Neural cell (in vitro differentiated cells): Measurements from ENCODE around the gene LIMS2. TPM values are rescaled to one million over a fixed set of nuclear protein-coding genes. Genes with fewer than 3 reads are reported as not detected.

Experiments used
- H2AFZ ChIP-seq: fragments of 200-600, 300-800 bp; sonication (generic), shearing (Covaris generic); 2 replicates; pipeline ENCODE4 v1.6.0; 2014; ENCODE audit warnings: low read depth, mild to moderate bottlenecking, antibody characterized with exemption, low read length, moderate library complexity
- H3F3A ChIP-seq: fragments of 200-600 bp; shearing (Covaris generic); 2 replicates; pipeline ENCODE4 v1.6.1; 2016; ENCODE audit warnings: mild to moderate bottlenecking, moderate library complexity, mixed read lengths, antibody characterized with exemption, low read length; ENCODE audit not compliant: insufficient read depth, poor library complexity, severe bottlenecking
- H3K27ac ChIP-seq: fragments of 200-600, 300-800 bp; sonication (generic), shearing (Covaris generic); 2 replicates; pipeline ENCODE4 v1.5.1; 2014; ENCODE audit warnings: mild to moderate bottlenecking, low read length, moderate library complexity
- H3K27me3 ChIP-seq: fragments of 300-800, 200-600 bp; sonication (generic), shearing (Covaris generic); 2 replicates; pipeline ENCODE4 v1.6.0; 2014; ENCODE audit warnings: mild to moderate bottlenecking, low read depth, low read length, moderate library complexity; ENCODE audit not compliant: insufficient read depth
- H3K36me3 ChIP-seq: fragments of 300-800, 200-600 bp; sonication (generic), shearing (Covaris generic); 2 replicates; pipeline ENCODE4 v1.5.1; 2014; ENCODE audit warnings: mild to moderate bottlenecking, antibody characterized with exemption, low read length, moderate library complexity; ENCODE audit not compliant: insufficient read depth
- H3K4me2 ChIP-seq: fragments of 300-800, 200-600 bp; sonication (generic), shearing (Covaris generic); 2 replicates; pipeline ENCODE4 v1.6.0; 2014; ENCODE audit warnings: mild to moderate bottlenecking, low read length
- H3K4me3 ChIP-seq: fragments of 300-800, 200-600 bp; sonication (generic), shearing (Covaris generic); 2 replicates; pipeline ENCODE4 v1.5.1; 2014; ENCODE audit warnings: mild to moderate bottlenecking, low read length, moderate library complexity
- H3K79me2 ChIP-seq: fragments of 200-600 bp; shearing (Covaris generic); replicated peaks from 2 replicates; pipeline ENCODE4 v1.6.0; 2014; ENCODE audit warnings: mild to moderate bottlenecking, low read length, moderate library complexity; ENCODE audit not compliant: insufficient read depth
- H3K9ac ChIP-seq: fragments of 300-800, 200-600 bp; sonication (generic), shearing (Covaris generic); 2 replicates; pipeline ENCODE4 v1.6.1; 2016; ENCODE audit warnings: mild to moderate bottlenecking, low read length, mixed read lengths
- H3K9me2 ChIP-seq: fragments of 200-600 bp; shearing (Covaris generic); 2 replicates; pipeline ENCODE4 v1.6.1; 2016; ENCODE audit warnings: mild to moderate bottlenecking, low read length, mixed read lengths; ENCODE audit not compliant: insufficient read depth
- H3K9me3 ChIP-seq: fragments of 200-600, 300-800 bp; sonication (generic), shearing (Covaris generic); 2 replicates; pipeline ENCODE4 v1.6.1; 2016; ENCODE audit warnings: mild to moderate bottlenecking, mixed run types, low read length, moderate library complexity, mixed read lengths
- H4K20me1 ChIP-seq: fragments of 200-600 bp; shearing (Covaris generic); 2 replicates; pipeline ENCODE4 v1.6.1; 2016; ENCODE audit warnings: mild to moderate bottlenecking, mixed run types; ENCODE audit not compliant: insufficient read depth
- CTCF ChIP-seq: fragments of 450-650 bp; IDR thresholded peaks from 2 replicates; pipeline ENCODE4 v1.5.1; 2014; ENCODE audit warnings: antibody characterized with exemption, mild to moderate bottlenecking, moderate library complexity; ENCODE audit not compliant: poor library complexity, severe bottlenecking
- EP300 ChIP-seq: fragments of 450-650 bp; conservative IDR thresholded peaks from 2 replicates; pipeline ENCODE4 v1.6.1; 2014; ENCODE audit warnings: antibody characterized with exemption, mild to moderate bottlenecking, moderate library complexity; ENCODE audit not compliant: poor library complexity, severe bottlenecking
- EZH2 ChIP-seq: fragments of 200-600, 300-800 bp; shearing (Covaris generic), sonication (generic); IDR thresholded peaks from 2 replicates; pipeline ENCODE4 v1.6.1; 2014; ENCODE audit warnings: antibody characterized with exemption, low read length, borderline replicate concordance, mild to moderate bottlenecking; ENCODE audit not compliant: insufficient read depth, poor library complexity, severe bottlenecking
- MXI1 ChIP-seq: fragments of 450-650 bp; conservative IDR thresholded peaks from 2 replicates; pipeline ENCODE4 v1.6.1; 2014; ENCODE audit warnings: antibody characterized with exemption, mild to moderate bottlenecking; ENCODE audit not compliant: poor library complexity, severe bottlenecking
- POLR2AphosphoS5 ChIP-seq: IDR thresholded peaks from 2 replicates; pipeline ENCODE4 v1.6.1; 2012
- RAD21 ChIP-seq: fragments of 450-650 bp; conservative IDR thresholded peaks from 2 replicates; pipeline ENCODE4 v1.6.1; 2014; ENCODE audit warnings: antibody characterized with exemption, mild to moderate bottlenecking, moderate library complexity
- REST ChIP-seq: IDR thresholded peaks from 2 replicates; pipeline ENCODE4 v1.6.1; 2012; ENCODE audit warnings: borderline replicate concordance
- SMC3 ChIP-seq: fragments of 450-650 bp; conservative IDR thresholded peaks from 2 replicates; pipeline ENCODE4 v1.6.1; 2014; ENCODE audit warnings: antibody characterized with exemption, mild to moderate bottlenecking, moderate library complexity; ENCODE audit not compliant: poor library complexity
- TAF1 ChIP-seq: IDR thresholded peaks from 2 replicates; pipeline ENCODE4 v1.6.1; 2012; ENCODE audit warnings: low read depth
- polyA plus RNA-seq: library from polyadenylated mRNA; depleted of rRNA; stranded (reverse); fragments of >200 nt; gene quantifications from 2 replicates; pipeline ENCODE4 v1.2.3, GENCODE V29; 2014

LIMS2 gene
- polyA plus RNA-seq, 1 donor from 2014 or later, result not detected

- H3K27ac ChIP-seq, result no peak overlapping the region
- H3F3A ChIP-seq, result no peaks in the 10 kb centered on the region
- H3K4me3 ChIP-seq, result no peak overlapping the region
- H3K9me2 ChIP-seq, result no peaks in the 10 kb centered on the region
- H3K9ac ChIP-seq, result no peak overlapping the region
- H3K79me2 ChIP-seq, result no peaks in the 10 kb centered on the region
- no peaks in the 10 kb centered on the region for H3K27me3 ChIP-seq
- no peak overlapping the region for H2AFZ ChIP-seq
- no peak for TF ChIP-seq SMC3
- no peak for TF ChIP-seq REST
- no peak for TF ChIP-seq TAF1
- TF ChIP-seq EZH2, result no peak
- TF ChIP-seq EP300, result no peak
- TF ChIP-seq POLR2AphosphoS5, result no peak
- no peak for TF ChIP-seq MXI1
- H3K36me3 ChIP-seq, result no peaks in the 10 kb centered on the region
- H3K9me3 ChIP-seq, result peaks cover 2% of the 10 kb centered on the region
- no peak overlapping the region for H3K4me2 ChIP-seq
- no peaks in the 10 kb centered on the region for H4K20me1 ChIP-seq
Measured at GRCh38 chr2:127608061-127609030, 67.0 kb downstream of the LIMS2 start.

DNA sequence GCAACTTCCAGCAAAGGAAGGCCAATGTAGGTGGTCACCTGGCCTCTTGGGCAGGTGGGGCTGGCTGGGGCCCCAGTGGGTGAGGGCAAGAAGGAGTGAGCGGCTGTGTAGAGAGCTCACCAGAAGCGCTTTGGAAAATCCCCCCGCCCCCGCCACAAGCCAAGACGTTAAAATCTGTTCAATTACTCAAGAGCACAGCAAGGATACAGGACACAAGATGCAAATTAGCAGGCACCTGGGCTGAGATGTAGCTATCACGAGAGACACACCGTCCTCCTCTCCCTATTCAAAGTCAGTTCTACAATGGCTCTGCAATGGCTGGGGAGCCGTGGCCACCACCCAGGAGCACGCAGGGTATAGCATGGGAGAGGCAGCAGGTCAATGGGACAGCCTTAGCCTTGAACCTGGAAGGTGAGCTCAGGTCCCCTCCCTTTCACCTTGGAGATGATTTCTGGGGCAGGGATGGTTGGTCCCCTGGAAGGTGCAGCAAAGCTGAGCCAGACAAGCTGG, 67.9 kb downstream of the LIMS2 start:
- Histone ChIP-seq H3K36me3 (no peaks in the 10 kb centered on the region), H3K79me2 (no peaks in the 10 kb centered on the region), H3K27ac (no peak overlapping the region), H3K9me3 (peaks cover 4% of the 10 kb centered on the region), H3K27me3 (no peaks in the 10 kb centered on the region), H3F3A (no peaks in the 10 kb centered on the region), H3K4me3 (no peak overlapping the region), H3K9me2 (no peaks in the 10 kb centered on the region), H2AFZ (no peak overlapping the region), H3K9ac (no peak overlapping the region), H3K4me2 (no peak overlapping the region), H4K20me1 (no peaks in the 10 kb centered on the region)
- TF ChIP-seq SMC3 (no peak), EP300 (no peak), CTCF (no peak), RAD21 (no peak), EZH2 (no peak), REST (no peak), POLR2AphosphoS5 (no peak), MXI1 (no peak), TAF1 (no peak)
